Caco-2 (cell line): ENCODE results near the gene GALNT15. TPM values are rescaled to one million over a fixed set of nuclear protein-coding genes. Genes with fewer than 3 reads are reported as not detected.

ENCODE experiments used
- BruUV-seq: library from RNA; stranded (reverse); fragments of 400-500 nt; replicated peaks from 2 replicates; lab custom pipeline; 2021; lab: Mats Ljungman, UMichigan
- CTCF ChIA-PET: fragments of 300-600 bp; sonication (Branson Sonifier 250); formaldehyde crosslinking; loops from one replicate; lab custom pipeline; 2022; ENCODE audit warnings: antibody characterized with exemption; lab: Charles Lee
- POLR2A ChIA-PET: fragments of 300-600 bp; sonication (Branson Sonifier 250); formaldehyde crosslinking; loops from one replicate; lab custom pipeline; 2022; ENCODE audit warnings: antibody characterized with exemption; lab: Charles Lee
- DNase-seq, 2 experiments: peaks; one replicate each; pipeline versions ENCODE4 v3.0.0 to v3.0.0-alpha.2; 2020 to 2022
- H3K27me3 ChIP-seq: replicated peaks from 2 replicates; pipeline ENCODE4 v1.6.0; 2011; ENCODE audit warnings: low read length; ENCODE audit not compliant: control insufficient read depth, insufficient read depth
- H3K36me3 ChIP-seq: 2 replicates; pipeline ENCODE4 v1.5.1; 2011; ENCODE audit warnings: low read length; ENCODE audit not compliant: control insufficient read depth, insufficient read depth
- H3K4me1 ChIP-seq: fragments of 250-450 bp; sonication (Bioruptor Pico); 2 replicates; pipeline ENCODE4 v1.5.1; 2020; ENCODE audit warnings: mild to moderate bottlenecking
- H3K4me3 ChIP-seq: 2 replicates; pipeline ENCODE4 v1.5.1; 2011; ENCODE audit warnings: low read depth, mild to moderate bottlenecking, control low read depth, low read length
- H3K9me3 ChIP-seq: fragments of 250-450 bp; sonication (Bioruptor Pico); 2 replicates; pipeline ENCODE4 v1.5.1; 2020; ENCODE audit warnings: mild to moderate bottlenecking, moderate library complexity
- H3K27ac Mint-ChIP-seq: one replicate; pipeline ENCODE4 v1.8.0; 2022; ENCODE audit warnings: mixed read lengths; ENCODE audit not compliant: unreplicated experiment
- H3K27me3 Mint-ChIP-seq: one replicate; pipeline ENCODE4 v1.8.0; 2022; ENCODE audit warnings: mixed read lengths; ENCODE audit not compliant: insufficient read depth, unreplicated experiment
- H3K36me3 Mint-ChIP-seq: one replicate; pipeline ENCODE4 v1.8.0; 2022; ENCODE audit warnings: mild to moderate bottlenecking, mixed read lengths; ENCODE audit not compliant: insufficient read depth, unreplicated experiment
- H3K4me1 Mint-ChIP-seq: one replicate; pipeline ENCODE4 v1.8.0; 2022; ENCODE audit warnings: low read depth, mixed read lengths; ENCODE audit not compliant: unreplicated experiment
- H3K4me3 Mint-ChIP-seq: one replicate; pipeline ENCODE4 v1.8.0; 2022; ENCODE audit warnings: mild to moderate bottlenecking, moderate library complexity, mixed read lengths; ENCODE audit not compliant: unreplicated experiment
- H3K9me3 Mint-ChIP-seq: one replicate; pipeline ENCODE4 v1.8.0; 2022; ENCODE audit warnings: mixed read lengths; ENCODE audit not compliant: unreplicated experiment
- intact Hi-C: fragments of 100-400 bp; cut with micrococcal nuclease; formaldehyde crosslinking; loops from one replicate; pipeline ENCODE4 v1.10.0; 2022; ENCODE audit not compliant: unreplicated experiment
- total RNA-seq: library from RNA; stranded (reverse); gene quantifications from 2 replicates; pipeline ENCODE4 v1.2.3, GENCODE V29; 2022
- TF ChIP-seq, protein P1 (sequence below), 2 experiments: fragments of 200-600 bp in 1 of 2; IDR thresholded peaks; 1 replicate in 1 of 2; 2 replicates in 1 of 2; pipeline versions ENCODE4 v1.5.1 to v1.8.0; 2011 to 2022; ENCODE audit warnings: antibody characterized with exemption in 1 of 2, control low read depth in 1 of 2, inconsistent platforms in 1 of 2, low read depth in 1 of 2, low read length in 1 of 2, mild to moderate bottlenecking in 1 of 2, moderate library complexity in 1 of 2; ENCODE audit not compliant: insufficient read depth in 1 of 2, severe bottlenecking in 1 of 2, unreplicated experiment in 1 of 2

Gene GALNT15
- total RNA-seq, 1 experiment from 2014 or later: not detected

DNA sequence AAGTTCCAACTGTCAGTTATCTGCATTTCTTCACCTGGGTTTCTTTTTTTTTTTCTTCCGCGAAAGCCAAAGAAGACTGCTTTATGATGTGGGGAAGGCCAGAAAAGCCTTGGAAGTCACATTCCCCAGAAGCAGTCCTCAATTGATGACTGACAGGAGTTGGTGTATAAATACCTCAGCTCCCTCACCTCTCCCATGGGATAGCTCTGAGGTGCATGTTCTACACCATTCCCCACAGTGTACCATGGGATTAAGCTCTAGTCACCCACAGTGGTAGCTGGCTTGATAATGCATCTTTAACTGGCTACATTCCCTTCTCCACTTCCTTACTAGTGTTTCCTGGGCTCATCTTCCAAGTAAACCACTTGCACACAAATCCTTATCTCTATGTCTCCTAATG lies 59.8 kb downstream of the GALNT15 start:
- H3K4me3 ChIP-seq: no peak overlapping the region
- no peaks in the 10 kb centered on the region for H3K36me3 ChIP-seq
- TF ChIP-seq, protein P1, sequence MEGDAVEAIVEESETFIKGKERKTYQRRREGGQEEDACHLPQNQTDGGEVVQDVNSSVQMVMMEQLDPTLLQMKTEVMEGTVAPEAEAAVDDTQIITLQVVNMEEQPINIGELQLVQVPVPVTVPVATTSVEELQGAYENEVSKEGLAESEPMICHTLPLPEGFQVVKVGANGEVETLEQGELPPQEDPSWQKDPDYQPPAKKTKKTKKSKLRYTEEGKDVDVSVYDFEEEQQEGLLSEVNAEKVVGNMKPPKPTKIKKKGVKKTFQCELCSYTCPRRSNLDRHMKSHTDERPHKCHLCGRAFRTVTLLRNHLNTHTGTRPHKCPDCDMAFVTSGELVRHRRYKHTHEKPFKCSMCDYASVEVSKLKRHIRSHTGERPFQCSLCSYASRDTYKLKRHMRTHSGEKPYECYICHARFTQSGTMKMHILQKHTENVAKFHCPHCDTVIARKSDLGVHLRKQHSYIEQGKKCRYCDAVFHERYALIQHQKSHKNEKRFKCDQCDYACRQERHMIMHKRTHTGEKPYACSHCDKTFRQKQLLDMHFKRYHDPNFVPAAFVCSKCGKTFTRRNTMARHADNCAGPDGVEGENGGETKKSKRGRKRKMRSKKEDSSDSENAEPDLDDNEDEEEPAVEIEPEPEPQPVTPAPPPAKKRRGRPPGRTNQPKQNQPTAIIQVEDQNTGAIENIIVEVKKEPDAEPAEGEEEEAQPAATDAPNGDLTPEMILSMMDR (IDR thresholded peaks at IDR 0.05; ENCODE audit: insufficient read depth in 1 of 2, low read depth in 1 of 2, low read length in 1 of 2, severe bottlenecking in 1 of 2, unreplicated experiment in 1 of 2): no peak
- no peak for DNase-seq
- CTCF ChIA-PET: no interaction called here
- no peak overlapping the region for H3K27ac Mint-ChIP-seq
- H3K27me3 ChIP-seq: no peaks in the 10 kb centered on the region
- no peaks in the 10 kb centered on the region for H3K4me1 Mint-ChIP-seq
- no peak overlapping the region for H3K4me3 Mint-ChIP-seq
- peaks cover 19% of the 10 kb centered on the region for H3K9me3 Mint-ChIP-seq
- intact Hi-C loops: no loop called here
- no peaks in the 10 kb centered on the region for H3K4me1 ChIP-seq
- no TSS peak for BruUV-seq
- POLR2A ChIA-PET: interaction anchor here (0.6 kb wide), 1 partner anchor 13 kb away, joined by 3 read pairs; no protein-coding TSS in a partner anchor
- no peaks in the 10 kb centered on the region for H3K36me3 Mint-ChIP-seq
- H3K9me3 ChIP-seq: no peaks in the 10 kb centered on the region
- no peaks in the 10 kb centered on the region for H3K27me3 Mint-ChIP-seq

DNA sequence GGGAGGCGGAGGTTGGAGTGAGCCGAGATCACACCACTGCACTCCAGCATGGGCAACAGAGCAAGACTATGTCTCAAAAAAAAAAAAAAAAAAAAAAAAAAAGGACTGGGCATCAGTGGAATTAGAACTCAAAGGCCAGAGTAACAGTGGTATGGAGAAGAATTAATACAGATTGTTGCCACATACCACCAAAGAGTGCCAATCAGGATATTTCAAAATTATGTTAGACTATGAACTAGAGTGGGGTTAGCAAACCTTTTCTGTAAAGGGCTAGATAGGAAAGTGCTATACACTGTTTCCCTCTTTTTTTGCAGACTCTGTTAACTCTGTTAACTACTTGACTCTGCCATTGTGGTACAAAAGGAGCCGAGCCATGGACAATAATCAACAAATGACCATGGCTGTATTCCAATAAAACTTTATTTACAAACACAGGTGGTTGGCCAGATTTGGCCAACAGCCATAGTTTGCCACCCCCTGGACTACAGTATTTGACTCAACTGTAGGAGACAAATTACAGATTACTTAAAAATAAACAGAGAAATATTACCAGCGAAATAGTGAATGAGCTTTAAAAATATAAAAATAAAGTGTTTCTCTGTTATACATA lies 61.7 kb downstream of the GALNT15 start:
- no peaks in the 10 kb centered on the region for H3K4me1 ChIP-seq
- TF ChIP-seq, protein P1 (IDR thresholded peaks at IDR 0.05; ENCODE audit: insufficient read depth in 1 of 2, low read depth in 1 of 2, low read length in 1 of 2, severe bottlenecking in 1 of 2, unreplicated experiment in 1 of 2): no peak
- H3K4me3 ChIP-seq: no peak overlapping the region
- Mint-ChIP-seq H3K4me3 (no peak overlapping the region), H3K27ac (no peak overlapping the region), H3K27me3 (peaks cover 4% of the 10 kb centered on the region), H3K4me1 (no peaks in the 10 kb centered on the region), H3K36me3 (no peaks in the 10 kb centered on the region), H3K9me3 (peaks cover 19% of the 10 kb centered on the region)
- H3K27me3 ChIP-seq: no peaks in the 10 kb centered on the region
- ChIA-PET CTCF (no interaction called here), POLR2A (no interaction called here)
- no peak for DNase-seq
- no peaks in the 10 kb centered on the region for H3K36me3 ChIP-seq
- intact Hi-C loops: no loop called here
- H3K9me3 ChIP-seq: no peaks in the 10 kb centered on the region
- BruUV-seq: no TSS peak

DNA sequence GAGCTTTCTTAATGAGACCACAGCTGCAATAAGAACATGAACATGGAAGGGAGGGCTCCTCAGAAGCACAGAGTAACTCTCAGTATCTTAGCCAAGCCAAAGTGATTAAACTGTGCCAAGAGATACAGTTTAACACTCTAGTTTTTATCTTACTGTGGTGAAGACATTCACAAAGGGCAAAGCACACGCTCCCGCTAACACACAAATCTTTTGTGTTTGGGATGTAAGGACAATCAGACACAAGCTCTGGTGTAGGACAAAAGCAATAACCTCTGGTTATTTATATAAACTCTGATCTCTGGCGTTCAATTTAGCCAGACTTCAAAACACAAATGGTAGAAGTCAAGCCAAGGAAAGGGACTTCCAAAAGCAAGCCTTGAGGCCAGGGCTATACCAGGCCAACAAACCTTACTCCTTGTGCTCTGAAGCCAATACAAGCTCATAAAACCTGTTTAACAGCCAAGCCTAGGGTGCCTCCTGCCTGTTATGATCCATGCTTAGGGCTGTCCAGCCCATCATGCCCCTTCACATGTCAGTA lies 62.4 kb downstream of the GALNT15 start:
- TF ChIP-seq, protein P1 (IDR thresholded peaks at IDR 0.05; ENCODE audit: insufficient read depth in 1 of 2, low read depth in 1 of 2, low read length in 1 of 2, severe bottlenecking in 1 of 2, unreplicated experiment in 1 of 2): no peak
- Histone ChIP-seq H3K9me3 (no peaks in the 10 kb centered on the region), H3K4me1 (no peaks in the 10 kb centered on the region), H3K27me3 (no peaks in the 10 kb centered on the region), H3K4me3 (no peak overlapping the region), H3K36me3 (no peaks in the 10 kb centered on the region)
- no peaks in the 10 kb centered on the region for H3K36me3 Mint-ChIP-seq
- CTCF ChIA-PET: no interaction called here
- H3K27me3 Mint-ChIP-seq: peaks cover 4% of the 10 kb centered on the region
- POLR2A ChIA-PET: no interaction called here
- H3K27ac Mint-ChIP-seq: no peak overlapping the region
- no peak overlapping the region for H3K4me3 Mint-ChIP-seq
- peaks cover 19% of the 10 kb centered on the region for H3K9me3 Mint-ChIP-seq
- DNase-seq: no peak
- H3K4me1 Mint-ChIP-seq: no peaks in the 10 kb centered on the region
- BruUV-seq: no TSS peak
- intact Hi-C loops: no loop called here
